SK-N-SH (cell line): Measurements from ENCODE around the gene PANK3. TPM values are rescaled to one million over a fixed set of nuclear protein-coding genes. Genes with fewer than 3 reads are reported as not detected.
A peak's percentile ranks its signal among the peaks of the same experiment; 100 is the strongest.

Experiments
- CTCF ChIA-PET: fragments of 300-600, 350-600 bp; formaldehyde crosslinking; extraction: SDS; loops from one replicate; lab custom pipeline; 2021; lab: Yijun Ruan, JAX
- POLR2A ChIA-PET: fragments of 350-600 bp; sonication (Branson Sonifier 250); formaldehyde crosslinking; extraction: SDS; loops from one replicate; lab custom pipeline; 2020; ENCODE audit warnings: antibody characterized with exemption, inconsistent platforms; lab: Yijun Ruan, JAX
- DNase-seq: peaks from one replicate; pipeline ENCODE4 v3.0.0; 2012
- H2AFZ ChIP-seq: fragments of 200-600 bp; sonication (generic); 2 replicates; pipeline ENCODE4 v1.8.1; 2016; ENCODE audit warnings: antibody characterized with exemption, mild to moderate bottlenecking, low read depth
- H3F3A ChIP-seq: fragments of 200-600 bp; sonication (generic); replicated peaks from 2 replicates; pipeline ENCODE3; 2016; ENCODE audit warnings: antibody characterized with exemption, mild to moderate bottlenecking; ENCODE audit not compliant: insufficient read depth
- H3K27ac ChIP-seq, 2 experiments: fragments of 200-500 bp in 1 of 2; fragments of 200-600 bp in 1 of 2; sonication (Bioruptor generic) in 1 of 2; sonication (generic), shearing (Covaris generic) in 1 of 2; 2 replicates each; pipeline versions ENCODE4 v1.5.1 to v1.6.1; 2014 to 2016; ENCODE audit warnings: low read depth in 2 of 2, inconsistent platforms in 1 of 2, low read length in 1 of 2, mild to moderate bottlenecking in 1 of 2, mixed read lengths in 1 of 2
- H3K27me3 ChIP-seq: fragments of 200-600 bp; sonication (generic), shearing (Covaris generic); 2 replicates; pipeline ENCODE4 v1.6.1; 2016; ENCODE audit warnings: mixed run types; ENCODE audit not compliant: insufficient read depth
- H3K36me3 ChIP-seq, 2 experiments: fragments of 200-500 bp in 1 of 2; fragments of 200-600 bp in 1 of 2; sonication (Bioruptor generic) in 1 of 2; sonication (generic) in 1 of 2; replicated peaks in 1 of 2; 2 replicates each; pipeline versions ENCODE3 to v1.5.1; 2014 to 2016; ENCODE audit warnings: low read length in 1 of 2, mild to moderate bottlenecking in 1 of 2; ENCODE audit not compliant: insufficient read depth in 2 of 2, control insufficient read depth in 1 of 2
- H3K4me1 ChIP-seq, 2 experiments: fragments of 200-500 bp in 1 of 2; fragments of 200-600 bp in 1 of 2; sonication (Bioruptor generic) in 1 of 2; sonication (generic), shearing (Covaris generic) in 1 of 2; 2 replicates each; pipeline versions ENCODE4 v1.5.1 to v1.6.1; 2014 to 2016; ENCODE audit warnings: low read depth in 1 of 2, low read length in 1 of 2, mixed run types in 1 of 2; ENCODE audit not compliant: insufficient read depth in 2 of 2, control insufficient read depth in 1 of 2
- H3K4me2 ChIP-seq: fragments of 200-600 bp; sonication (generic), shearing (Covaris generic); 2 replicates; pipeline ENCODE4 v1.6.1; 2017; ENCODE audit warnings: mixed run types
- H3K4me3 ChIP-seq, 2 experiments: fragments of 200-500 bp in 1 of 2; fragments of 200-600 bp in 1 of 2; sonication (Bioruptor generic) in 1 of 2; sonication (generic), shearing (Covaris generic) in 1 of 2; 2 replicates each; pipeline versions ENCODE4 v1.5.1 to v1.8.1; 2014 to 2016; ENCODE audit warnings: low read depth in 2 of 2, inconsistent platforms in 1 of 2, low read length in 1 of 2, mild to moderate bottlenecking in 1 of 2, mixed read lengths in 1 of 2, moderate library complexity in 1 of 2
- H3K79me2 ChIP-seq: fragments of 200-600 bp; sonication (generic); 2 replicates; pipeline ENCODE4 v1.8.1; 2017; ENCODE audit warnings: mild to moderate bottlenecking; ENCODE audit not compliant: insufficient read depth
- H3K9ac ChIP-seq: fragments of 200-600 bp; sonication (generic); 2 replicates; pipeline ENCODE4 v1.6.1; 2017; ENCODE audit warnings: mixed run types
- H3K9me2 ChIP-seq: fragments of 200-600 bp; sonication (generic); 2 replicates; pipeline ENCODE4 v1.6.1; 2017; ENCODE audit warnings: mixed run types
- H3K9me3 ChIP-seq: fragments of 200-600 bp; sonication (generic); 2 replicates; pipeline ENCODE4 v1.6.1; 2017; ENCODE audit warnings: mixed run types, mild to moderate bottlenecking, moderate library complexity
- H4K20me1 ChIP-seq: fragments of 200-600 bp; sonication (generic); 2 replicates; pipeline ENCODE4 v1.6.1; 2017; ENCODE audit warnings: mild to moderate bottlenecking, mixed run types; ENCODE audit not compliant: insufficient read depth
- CHD2 ChIP-seq: fragments of 150-350 bp; IDR thresholded peaks from 2 replicates; pipeline ENCODE4 v1.6.1; 2018; ENCODE audit warnings: low read length; ENCODE audit not compliant: partially characterized antibody
- EP300 ChIP-seq, 2 experiments: IDR thresholded peaks; 2 replicates each; pipeline versions ENCODE4 v1.4.0 to v1.6.1; 2012; ENCODE audit warnings: borderline replicate concordance in 1 of 2, low read depth in 1 of 2, low read length in 1 of 2
- GATA2 ChIP-seq: sonication (generic); formaldehyde crosslinking; IDR thresholded peaks from 2 replicates; pipeline ENCODE4 v1.5.0; 2020; ENCODE audit warnings: mild to moderate bottlenecking, missing genetic modification reagents
- MXI1 ChIP-seq: IDR thresholded peaks from 2 replicates; pipeline ENCODE4 v1.6.1; 2012; ENCODE audit warnings: mild to moderate bottlenecking, low read depth, low read length, improper control_type of control experiment
- RAD21 ChIP-seq: IDR thresholded peaks from 2 replicates; pipeline ENCODE4 v1.6.1; 2012; ENCODE audit warnings: mild to moderate bottlenecking, low read length
- RXRA ChIP-seq: IDR thresholded peaks from 2 replicates; pipeline ENCODE4 v1.4.0; 2012; ENCODE audit warnings: low read depth, mild to moderate bottlenecking, borderline replicate concordance
- SIN3A ChIP-seq: IDR thresholded peaks from 2 replicates; pipeline ENCODE4 v1.6.1; 2012; ENCODE audit warnings: low read depth, mild to moderate bottlenecking, low read length, moderate library complexity, borderline replicate concordance
- SMC3 ChIP-seq: IDR thresholded peaks from 2 replicates; pipeline ENCODE4 v1.6.1; 2012; ENCODE audit warnings: low read depth, low read length, improper control_type of control experiment
- TAF1 ChIP-seq: IDR thresholded peaks from 2 replicates; pipeline ENCODE4 v1.6.1; 2012; ENCODE audit warnings: low read depth, mild to moderate bottlenecking, low read length, moderate library complexity, borderline replicate concordance
- YY1 ChIP-seq: IDR thresholded peaks from 2 replicates; pipeline ENCODE4 v1.4.0; 2012; ENCODE audit warnings: low read depth, mild to moderate bottlenecking
- WGBS: methylation state at CpG from one replicate; pipeline ENCODE4 v1.1.6; 2017; ENCODE audit warnings: low lambda C conversion rate; 5-methylcytosine and 5-hydroxymethylcytosine counted together
- polyA plus RNA-seq, 3 experiments: library from polyadenylated mRNA; depleted of rRNA; stranded (reverse); fragments of >200 nt; gene quantifications; 2 replicates each; pipeline ENCODE4 v1.2.3, GENCODE V29; 2012
- TF ChIP-seq, protein P1 (sequence below): IDR thresholded peaks from 2 replicates; pipeline ENCODE4 v1.4.0; 2012; ENCODE audit warnings: low read depth
- TF ChIP-seq, protein P2 (sequence below): IDR thresholded peaks from 2 replicates; pipeline ENCODE4 v1.4.0; 2012; ENCODE audit warnings: low read depth, borderline replicate concordance
- TF ChIP-seq, protein P3 (sequence below): fragments of 200-600 bp; sonication (generic); IDR thresholded peaks from 2 replicates; pipeline ENCODE4 v1.6.1; 2017; ENCODE audit warnings: antibody characterized with exemption, mild to moderate bottlenecking, moderate library complexity

Gene PANK3
- 6.1 and 8.7 TPM in 2 replicates for polyA plus RNA-seq (2012; rRNA removed)
- polyA plus RNA-seq (2012; cell fraction: cytosol; rRNA removed) = 9.4 and 11.3 TPM in 2 replicates
- polyA plus RNA-seq (2012; cell fraction: nucleus; rRNA removed) = 4.9 and 12.5 TPM in 2 replicates

DNA sequence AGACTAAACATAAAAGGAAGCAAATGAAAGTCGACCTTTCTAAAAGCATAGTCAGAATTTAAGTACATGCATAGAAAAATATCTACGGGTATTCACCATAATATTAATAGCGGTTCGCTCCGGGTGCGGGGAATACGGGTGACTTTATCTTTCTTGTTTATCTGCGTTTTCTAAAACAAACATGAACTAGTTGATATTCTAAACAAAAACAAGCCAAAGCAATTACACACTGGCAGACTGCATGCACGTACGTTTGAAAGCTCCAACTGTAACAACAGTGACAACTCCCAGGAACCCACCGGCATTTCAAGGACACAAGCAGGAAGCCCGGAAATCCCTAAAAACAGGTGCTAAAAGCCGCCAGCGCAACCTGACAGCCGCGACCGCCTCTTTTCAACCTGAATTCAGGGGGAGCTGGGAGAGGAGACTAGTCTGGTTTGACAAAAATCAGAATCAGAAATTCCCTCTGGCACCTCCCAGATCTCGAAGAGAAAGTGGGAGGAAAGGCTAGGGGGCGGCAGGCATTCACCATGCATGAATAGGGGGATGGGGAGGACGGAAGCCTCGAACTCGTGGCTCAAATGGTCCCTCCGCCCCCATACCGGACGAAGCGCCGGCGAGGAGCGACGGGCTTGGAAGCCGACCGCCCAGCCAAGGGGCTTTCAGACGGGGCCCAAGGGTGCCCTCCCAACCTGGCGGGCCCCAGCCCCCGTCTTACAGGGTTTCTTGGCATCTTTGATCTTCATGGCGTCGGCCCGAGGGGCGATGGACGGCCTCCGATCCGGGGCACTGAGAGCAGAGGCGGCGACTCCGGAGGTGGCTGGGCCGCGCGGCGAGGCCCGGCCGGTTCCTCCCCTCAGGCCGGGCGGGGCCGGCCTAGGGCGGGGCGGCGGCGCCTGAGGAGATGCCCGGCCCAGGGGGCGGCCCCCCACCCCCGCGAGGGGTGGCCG lies at the start of gene PANK3:
PANK3 (minus strand) TSS at position 831 of the 950 bp plus-strand sequence; CDS start at position 746, 85 bp downstream.
- Histone ChIP-seq H3K27me3 (no peaks in the 10 kb centered on the region), H3K9me3 (no peaks in the 10 kb centered on the region), H2AFZ (peak within 1 kb of the TSS; percentile 87), H3K4me2 (peak within 1 kb of the TSS; percentile 78), H3K79me2 (peaks cover 53% of the 10 kb centered on the region), H3K27ac (peak within 1 kb of the TSS; percentile 92 to 97), H3K36me3 (peaks cover 0 to 18% of the 10 kb centered on the region in 2 experiments), H3F3A (no peaks in the 10 kb centered on the region), H3K9ac (peak within 1 kb of the TSS; percentile 96), H4K20me1 (peaks cover 46% of the 10 kb centered on the region), H3K9me2 (no peaks in the 10 kb centered on the region), H3K4me1 (peaks cover 5 to 12% of the 10 kb centered on the region in 2 experiments; a peak in 3 of 4 replicates), H3K4me3 (peak within 1 kb of the TSS; percentile 82 to 99)
- TF ChIP-seq MXI1 (peak; percentile 77), SIN3A (peak; percentile 49; the same call in 1 of the 2 replicates), EP300 (IDR thresholded peaks at IDR 0.05; ENCODE audit: borderline replicate concordance in 1 of 2, low read depth in 1 of 2, low read length in 1 of 2) (no peak), YY1 (0 out of 2 replicates have a peak, but pooled peaks have one; percentile 45), GATA2 (CRISPR knock-in tag) (no peak), CHD2 (peak; percentile 32), RXRA (no peak), RAD21 (peak; percentile 37; the same call in 1 of the 2 replicates), TAF1 (peak; percentile 22; the same call in 1 of the 2 replicates), SMC3 (peak; percentile 21; the same call in 1 of the 2 replicates)
- TF ChIP-seq, protein P1, sequence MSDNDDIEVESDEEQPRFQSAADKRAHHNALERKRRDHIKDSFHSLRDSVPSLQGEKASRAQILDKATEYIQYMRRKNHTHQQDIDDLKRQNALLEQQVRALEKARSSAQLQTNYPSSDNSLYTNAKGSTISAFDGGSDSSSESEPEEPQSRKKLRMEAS = peak; percentile 55; the same call in 1 of the 2 replicates
- TF ChIP-seq, protein P2, sequence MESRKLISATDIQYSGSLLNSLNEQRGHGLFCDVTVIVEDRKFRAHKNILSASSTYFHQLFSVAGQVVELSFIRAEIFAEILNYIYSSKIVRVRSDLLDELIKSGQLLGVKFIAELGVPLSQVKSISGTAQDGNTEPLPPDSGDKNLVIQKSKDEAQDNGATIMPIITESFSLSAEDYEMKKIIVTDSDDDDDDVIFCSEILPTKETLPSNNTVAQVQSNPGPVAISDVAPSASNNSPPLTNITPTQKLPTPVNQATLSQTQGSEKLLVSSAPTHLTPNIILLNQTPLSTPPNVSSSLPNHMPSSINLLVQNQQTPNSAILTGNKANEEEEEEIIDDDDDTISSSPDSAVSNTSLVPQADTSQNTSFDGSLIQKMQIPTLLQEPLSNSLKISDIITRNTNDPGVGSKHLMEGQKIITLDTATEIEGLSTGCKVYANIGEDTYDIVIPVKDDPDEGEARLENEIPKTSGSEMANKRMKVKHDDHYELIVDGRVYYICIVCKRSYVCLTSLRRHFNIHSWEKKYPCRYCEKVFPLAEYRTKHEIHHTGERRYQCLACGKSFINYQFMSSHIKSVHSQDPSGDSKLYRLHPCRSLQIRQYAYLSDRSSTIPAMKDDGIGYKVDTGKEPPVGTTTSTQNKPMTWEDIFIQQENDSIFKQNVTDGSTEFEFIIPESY = no peak
- TF ChIP-seq, protein P3, sequence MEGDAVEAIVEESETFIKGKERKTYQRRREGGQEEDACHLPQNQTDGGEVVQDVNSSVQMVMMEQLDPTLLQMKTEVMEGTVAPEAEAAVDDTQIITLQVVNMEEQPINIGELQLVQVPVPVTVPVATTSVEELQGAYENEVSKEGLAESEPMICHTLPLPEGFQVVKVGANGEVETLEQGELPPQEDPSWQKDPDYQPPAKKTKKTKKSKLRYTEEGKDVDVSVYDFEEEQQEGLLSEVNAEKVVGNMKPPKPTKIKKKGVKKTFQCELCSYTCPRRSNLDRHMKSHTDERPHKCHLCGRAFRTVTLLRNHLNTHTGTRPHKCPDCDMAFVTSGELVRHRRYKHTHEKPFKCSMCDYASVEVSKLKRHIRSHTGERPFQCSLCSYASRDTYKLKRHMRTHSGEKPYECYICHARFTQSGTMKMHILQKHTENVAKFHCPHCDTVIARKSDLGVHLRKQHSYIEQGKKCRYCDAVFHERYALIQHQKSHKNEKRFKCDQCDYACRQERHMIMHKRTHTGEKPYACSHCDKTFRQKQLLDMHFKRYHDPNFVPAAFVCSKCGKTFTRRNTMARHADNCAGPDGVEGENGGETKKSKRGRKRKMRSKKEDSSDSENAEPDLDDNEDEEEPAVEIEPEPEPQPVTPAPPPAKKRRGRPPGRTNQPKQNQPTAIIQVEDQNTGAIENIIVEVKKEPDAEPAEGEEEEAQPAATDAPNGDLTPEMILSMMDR = 0 out of 2 replicates have a peak, but pooled peaks have one; percentile 17
- peak; percentile 73 for DNase-seq
- CTCF ChIA-PET = interaction anchor here (0.6 to 1.2 kb wide), 3 partner anchors 30 to 45 kb away, joined by 3 read pairs; no protein-coding TSS in a partner anchor
- POLR2A ChIA-PET = interaction anchor here (0.7 to 1.8 kb wide), 12 partner anchors 10 to 307 kb away, joined by 3 to 9 read pairs (median 4); partner anchors contain the start of gene RARS1
- WGBS = 1% methylated on average over 45 of the region's 63 CpGs
